Esophagus muscularis mucosa (tissue), 4 donors: Measurements from ENCODE around the gene HAUS8.

Experiments used
- CTCF ChIP-seq, 3 experiments: fragments of 200-600 bp in 2 of 3; fragments of 450-650 bp in 1 of 3; sonication (generic) in 2 of 3; IDR thresholded peaks; one replicate each; pipeline ENCODE4 v1.5.1; 2017 to 2019; ENCODE audit warnings: antibody characterized with exemption in 3 of 3, mild to moderate bottlenecking in 2 of 3, moderate library complexity in 1 of 3
- EP300 ChIP-seq: sonication (generic); formaldehyde crosslinking; IDR thresholded peaks from one replicate; pipeline ENCODE4 v1.6.1; 2017; ENCODE audit warnings: antibody characterized with exemption
- POLR2A ChIP-seq: fragments of 450-650 bp; IDR thresholded peaks from one replicate; pipeline ENCODE4 v1.6.1; 2017; ENCODE audit warnings: antibody characterized with exemption, moderate library complexity, mild to moderate bottlenecking, low read depth
- POLR2AphosphoS5 ChIP-seq, 2 donors: sonication (generic); formaldehyde crosslinking; IDR thresholded peaks; one replicate each; pipeline ENCODE4 v1.6.1; 2017; ENCODE audit warnings: antibody characterized with exemption in 2 of 2

DNA sequence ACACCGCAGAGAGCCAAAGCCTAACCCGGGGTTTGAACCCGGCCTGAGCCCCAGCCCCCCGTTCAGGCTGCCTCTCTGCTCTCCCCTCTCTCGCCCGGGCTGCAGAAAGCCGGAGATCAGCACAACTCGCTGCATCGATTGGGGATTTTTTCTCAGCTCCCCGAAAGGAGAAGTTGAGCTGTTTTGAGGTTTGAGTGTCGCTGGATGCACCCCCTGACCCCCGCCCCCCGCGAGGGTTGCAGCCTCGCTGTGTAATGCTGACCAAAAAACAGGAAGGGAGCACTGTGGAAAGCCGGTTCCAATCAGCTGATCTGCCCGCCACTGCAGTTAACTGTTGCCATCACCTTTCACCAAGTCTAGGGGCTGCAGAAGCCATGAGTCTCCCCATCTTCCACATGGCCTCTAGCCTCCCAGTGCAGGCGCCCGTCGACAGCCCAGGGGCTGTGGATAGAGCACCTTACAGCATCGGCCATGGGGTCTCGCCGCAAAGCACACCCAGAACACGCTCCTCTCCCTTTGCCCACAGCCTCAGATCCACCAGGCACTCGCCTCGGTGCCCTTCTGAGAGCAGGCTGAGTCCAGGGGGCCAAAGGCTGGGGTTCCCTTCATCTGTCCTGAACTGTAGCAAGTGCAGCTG, 34.8 kb upstream of the HAUS8 start:
- TF ChIP-seq POLR2A = no peak
- no peak for TF ChIP-seq CTCF (IDR thresholded peaks at IDR 0.05)
- TF ChIP-seq EP300 = no peak
- no peak for TF ChIP-seq POLR2AphosphoS5 (IDR thresholded peaks at IDR 0.05)
